Astrocyte (in vitro differentiated cells and primary cell): ENCODE data around the gene F12.

Experiments
- EZH2 ChIP-seq: IDR thresholded peaks from 2 replicates; pipeline ENCODE4 v1.6.1; 2012; ENCODE audit warnings: mild to moderate bottlenecking, low read length, inconsistent platforms; ENCODE audit not compliant: insufficient read depth
- TF ChIP-seq, protein P1 (sequence below): IDR thresholded peaks from 2 replicates; pipeline ENCODE4 v1.5.1; 2011; ENCODE audit warnings: low read depth, mild to moderate bottlenecking, inconsistent platforms, low read length, moderate library complexity; ENCODE audit not compliant: insufficient read depth

DNA sequence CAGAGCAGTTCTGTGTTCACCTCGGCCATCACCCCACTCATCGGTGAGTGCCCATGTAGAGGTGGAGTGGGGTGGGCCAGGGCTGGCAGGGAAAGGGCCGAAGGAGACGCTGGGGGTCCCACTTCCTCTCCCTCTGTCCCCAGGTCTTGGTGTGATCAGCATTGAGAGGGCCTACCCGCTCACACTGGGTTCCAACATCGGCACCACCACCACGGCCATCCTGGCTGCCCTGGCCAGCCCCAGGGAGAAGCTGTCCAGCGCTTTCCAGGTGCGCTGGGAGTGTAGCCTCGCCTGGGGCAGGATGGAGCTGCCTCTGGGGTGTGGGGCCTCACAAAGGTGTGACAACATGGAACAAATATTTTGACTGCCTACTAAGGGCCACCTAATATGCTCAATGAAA, 12.6 kb downstream of the F12 start:
- TF ChIP-seq, protein P1, sequence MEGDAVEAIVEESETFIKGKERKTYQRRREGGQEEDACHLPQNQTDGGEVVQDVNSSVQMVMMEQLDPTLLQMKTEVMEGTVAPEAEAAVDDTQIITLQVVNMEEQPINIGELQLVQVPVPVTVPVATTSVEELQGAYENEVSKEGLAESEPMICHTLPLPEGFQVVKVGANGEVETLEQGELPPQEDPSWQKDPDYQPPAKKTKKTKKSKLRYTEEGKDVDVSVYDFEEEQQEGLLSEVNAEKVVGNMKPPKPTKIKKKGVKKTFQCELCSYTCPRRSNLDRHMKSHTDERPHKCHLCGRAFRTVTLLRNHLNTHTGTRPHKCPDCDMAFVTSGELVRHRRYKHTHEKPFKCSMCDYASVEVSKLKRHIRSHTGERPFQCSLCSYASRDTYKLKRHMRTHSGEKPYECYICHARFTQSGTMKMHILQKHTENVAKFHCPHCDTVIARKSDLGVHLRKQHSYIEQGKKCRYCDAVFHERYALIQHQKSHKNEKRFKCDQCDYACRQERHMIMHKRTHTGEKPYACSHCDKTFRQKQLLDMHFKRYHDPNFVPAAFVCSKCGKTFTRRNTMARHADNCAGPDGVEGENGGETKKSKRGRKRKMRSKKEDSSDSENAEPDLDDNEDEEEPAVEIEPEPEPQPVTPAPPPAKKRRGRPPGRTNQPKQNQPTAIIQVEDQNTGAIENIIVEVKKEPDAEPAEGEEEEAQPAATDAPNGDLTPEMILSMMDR, result no peak
- TF ChIP-seq EZH2, result no peak
